HCT116 (cell line): Measurements from ENCODE around the gene OPHN1.

Experiments
- CTCF ChIP-seq, 3 experiments: fragments of 200-600 bp in 1 of 3; sonication (generic) in 1 of 3; IDR thresholded peaks in 2 of 3; conservative IDR thresholded peaks in 1 of 3; 2 replicates each; pipeline ENCODE4 v1.5.1; 2012 to 2017; ENCODE audit warnings: low read depth in 2 of 3, low read length in 2 of 3, antibody characterized with exemption in 1 of 3, borderline replicate concordance in 1 of 3, control low read depth in 1 of 3, mild to moderate bottlenecking in 1 of 3, mixed read lengths in 1 of 3, mixed run types in 1 of 3, moderate library complexity in 1 of 3; ENCODE audit not compliant: insufficient read depth in 1 of 3
- EZH2 ChIP-seq: fragments of 200-600 bp; sonication (generic); IDR thresholded peaks from 2 replicates; pipeline ENCODE4 v1.6.1; 2017; ENCODE audit warnings: antibody characterized with exemption, mixed run types
- POLR2A ChIP-seq: IDR thresholded peaks from 2 replicates; pipeline ENCODE4 v1.7.0; 2011; ENCODE audit warnings: borderline replicate concordance; ENCODE audit not compliant: insufficient read depth, insufficient read length; ENCODE audit errors: extremely low read depth
- POLR2AphosphoS5 ChIP-seq: IDR thresholded peaks from 2 replicates; pipeline ENCODE4 v1.6.1; 2011; ENCODE audit warnings: mild to moderate bottlenecking, low read depth, low read length, moderate library complexity
- REST ChIP-seq: IDR thresholded peaks from 2 replicates; pipeline ENCODE4 v1.6.1; 2012; ENCODE audit warnings: low read depth
- SP1 ChIP-seq: IDR thresholded peaks from 2 replicates; pipeline ENCODE4 v1.6.1; 2012; ENCODE audit warnings: low read depth
- TCF7L2 ChIP-seq: IDR thresholded peaks from 2 replicates; pipeline ENCODE4 v1.7.0; 2011; ENCODE audit warnings: borderline replicate concordance, inconsistent platforms; ENCODE audit not compliant: insufficient read depth, insufficient read length; ENCODE audit errors: extremely low read depth
- YY1 ChIP-seq: IDR thresholded peaks from 2 replicates; pipeline ENCODE4 v1.6.1; 2011; ENCODE audit warnings: low read length, low read depth, moderate library complexity, mild to moderate bottlenecking; ENCODE audit not compliant: insufficient replicate concordance; ENCODE audit errors: extremely low read depth
- ZBTB33 ChIP-seq: IDR thresholded peaks from 2 replicates; pipeline ENCODE4 v1.6.1; 2011; ENCODE audit warnings: mild to moderate bottlenecking, low read length, moderate library complexity; ENCODE audit not compliant: insufficient replicate concordance; ENCODE audit errors: extremely low read depth
- ZNF274 ChIP-seq: fragments of 200-500 bp; sonication (Bioruptor generic); IDR thresholded peaks from 2 replicates; pipeline ENCODE4 v1.6.1; 2014; ENCODE audit warnings: mild to moderate bottlenecking, low read depth, low read length, inconsistent platforms

GRCh38 chrX:68163441-68163840 is 269.9 kb downstream of the OPHN1 start:
- no peak for TF ChIP-seq POLR2AphosphoS5
- no peak for TF ChIP-seq TCF7L2
- TF ChIP-seq SP1 = no peak
- TF ChIP-seq ZBTB33 = no peak
- no peak for TF ChIP-seq CTCF (IDR thresholded peaks at IDR 0.05 in 2 of 3, conservative IDR thresholded peaks at IDR 0.05 in 1 of 3; ENCODE audit: borderline replicate concordance in 1 of 3, insufficient read depth in 1 of 3, low read depth in 2 of 3, low read length in 2 of 3)
- TF ChIP-seq POLR2A = no peak
- TF ChIP-seq REST = no peak
- TF ChIP-seq YY1 = no peak
- TF ChIP-seq EZH2 = no peak
- no peak for TF ChIP-seq ZNF274
